Esophagus squamous epithelium (tissue), 5 donors: Measurements from ENCODE around the gene CANT1. TPM values are rescaled to one million over a fixed set of nuclear protein-coding genes. Genes with fewer than 3 reads are reported as not detected.
A peak's percentile ranks its signal among the peaks of the same experiment; 100 is the strongest.

Experiments
- DNase-seq: peaks from one replicate; lab custom pipeline; 2025; lab: John Stamatoyannopoulos, UW
- H3K27ac ChIP-seq, 4 donors: fragments of 200-600 bp; sonication (generic); one replicate each; pipeline ENCODE4 v1.5.1; 2016 to 2019; ENCODE audit warnings: mild to moderate bottlenecking in 1 of 4
- H3K27me3 ChIP-seq, 4 donors: fragments of 200-600 bp; sonication (generic); 1 replicate in 3 of 4; 2 replicates in 1 of 4; pipeline versions ENCODE4 v1.5.1 to v1.6.0; 2017 to 2021; ENCODE audit warnings: antibody characterized with exemption in 1 of 4
- H3K36me3 ChIP-seq, 3 donors: fragments of 200-600 bp; sonication (generic); one replicate each; pipeline ENCODE4 v1.5.1; 2016 to 2019
- H3K4me1 ChIP-seq, 3 donors: fragments of 200-600 bp; sonication (generic); one replicate each; pipeline ENCODE4 v1.5.1; 2017 to 2019
- H3K4me3 ChIP-seq, 4 donors: fragments of 200-600 bp; sonication (generic); 1 replicate in 3 of 4; 2 replicates in 1 of 4; pipeline ENCODE4 v1.5.1; 2016 to 2019; ENCODE audit warnings: mild to moderate bottlenecking in 2 of 4, moderate library complexity in 1 of 4
- H3K9me3 ChIP-seq, 3 donors: fragments of 200-600 bp; sonication (generic); one replicate each; pipeline ENCODE4 v1.5.1; 2016 to 2019
- CTCF ChIP-seq, 6 experiments: fragments of 450-650 bp in 4 of 6; fragments of 200-600 bp in 2 of 6; sonication (generic) in 2 of 6; IDR thresholded peaks; one replicate each; pipeline ENCODE4 v1.5.1; 2016 to 2019; ENCODE audit warnings: antibody characterized with exemption in 6 of 6, mild to moderate bottlenecking in 4 of 6, moderate library complexity in 4 of 6
- POLR2A ChIP-seq, 4 donors: fragments of 450-650 bp; IDR thresholded peaks; one replicate each; pipeline ENCODE4 v1.6.1; 2017; ENCODE audit warnings: antibody characterized with exemption in 4 of 4, mild to moderate bottlenecking in 4 of 4, moderate library complexity in 3 of 4
- WGBS, 2 donors: methylation state at CpG; one replicate each; pipeline ENCODE4 v1.1.5; 2018; 5-methylcytosine and 5-hydroxymethylcytosine counted together
- intact Hi-C: fragments of 100-400 bp; cut with DNase I; formaldehyde crosslinking; loops from one replicate; pipeline ENCODE4 v1.15.0; 2022
- total RNA-seq, 4 donors: library from RNA; depleted of rRNA; stranded (reverse); fragments of >200 nt; gene quantifications; one replicate each; pipeline ENCODE4 v1.1.0, GENCODE V29; 2016
- donor health status: DM: yes; HTN: yes; CAD: no.

Gene CANT1
- total RNA-seq: 10 to 100 TPM; 36.2 to 58.8 (median 38.3) TPM

GRCh38 chr17:79009397-79010303 lies at the start of gene CANT1:
Gene CANT1, minus strand, starts transcription at chr17:79009764. Its CDS starts 12,142 bp downstream, at chr17:78997622.
- H3K27ac ChIP-seq: peak within 1 kb of the TSS; percentile 90 to 97 (median 94)
- WGBS, 2 donors: 2% methylated on average over 12 to 22 of the region's 73 CpGs
- H3K4me3 ChIP-seq: peak within 1 kb of the TSS; percentile 73 to 100 (median 83)
- no peak for DNase-seq
- no peaks in the 10 kb centered on the region for H3K27me3 ChIP-seq
- intact Hi-C loops: no loop called here
- peaks cover 0 to 5% (median 0%) of the 10 kb centered on the region in 3 donors for H3K36me3 ChIP-seq
- H3K9me3 ChIP-seq: no peaks in the 10 kb centered on the region
- peaks cover 33 to 59% (median 41%) of the 10 kb centered on the region in 3 donors for H3K4me1 ChIP-seq
- peak in 3 of 4 donors; percentile 46 to 80 (median 53) for TF ChIP-seq POLR2A (IDR thresholded peaks at IDR 0.05)
- TF ChIP-seq CTCF (IDR thresholded peaks at IDR 0.05): no peak

- no peak for DNase-seq
- peaks cover 0 to 4% (median 0%) of the 10 kb centered on the region in 4 donors for H3K27me3 ChIP-seq
- H3K36me3 ChIP-seq: no peaks in the 10 kb centered on the region
- no peak overlapping the region for H3K27ac ChIP-seq
- H3K9me3 ChIP-seq: peaks cover 0 to 12% (median 0%) of the 10 kb centered on the region in 3 donors
- intact Hi-C loops: no loop called here
- 62 to 73% methylated on average over 9 to 10 of the region's 10 CpGs for WGBS, 2 donors
- no peaks in the 10 kb centered on the region for H3K4me1 ChIP-seq
- H3K4me3 ChIP-seq: no peak overlapping the region
- TF ChIP-seq POLR2A (IDR thresholded peaks at IDR 0.05): no peak
- no peak for TF ChIP-seq CTCF (IDR thresholded peaks at IDR 0.05)
Observed at GRCh38 chr17:79057737-79058385, 48.3 kb upstream of the CANT1 start.

GRCh38 chr17:79055197-79055596 lies 45.6 kb upstream of the CANT1 start:
- no peaks in the 10 kb centered on the region for H3K4me1 ChIP-seq
- intact Hi-C loops: no loop called here
- H3K9me3 ChIP-seq: peaks cover 0 to 12% (median 0%) of the 10 kb centered on the region in 3 donors
- H3K36me3 ChIP-seq: no peaks in the 10 kb centered on the region
- no peak for TF ChIP-seq POLR2A (IDR thresholded peaks at IDR 0.05)
- TF ChIP-seq CTCF (IDR thresholded peaks at IDR 0.05): no peak
- peaks cover 0 to 4% (median 0%) of the 10 kb centered on the region in 4 donors for H3K27me3 ChIP-seq
- WGBS, 2 donors: 73 to 87% methylated on average over 5 of the region's 5 CpGs
- peak overlapping the region in 1 of 4 donors; percentile 26 for H3K27ac ChIP-seq
- DNase-seq: no peak
- H3K4me3 ChIP-seq: no peak overlapping the region

GRCh38 chr17:79054200-79054960 lies 44.8 kb upstream of the CANT1 start:
- no peak for TF ChIP-seq CTCF (IDR thresholded peaks at IDR 0.05)
- TF ChIP-seq POLR2A (IDR thresholded peaks at IDR 0.05): no peak
- H3K4me1 ChIP-seq: no peaks in the 10 kb centered on the region
- H3K9me3 ChIP-seq: peaks cover 0 to 12% (median 0%) of the 10 kb centered on the region in 3 donors
- H3K4me3 ChIP-seq: no peak overlapping the region
- intact Hi-C loops: no loop called here
- peaks cover 0 to 11% (median 0%) of the 10 kb centered on the region in 4 donors for H3K27me3 ChIP-seq
- H3K36me3 ChIP-seq: no peaks in the 10 kb centered on the region
- peak overlapping the region in 2 of 4 donors; percentile 1 to 26 for H3K27ac ChIP-seq
- WGBS, 2 donors: 66 to 79% methylated on average over 2 of the region's 2 CpGs
- no peak for DNase-seq
